NCI-H2196 (cell line): ENCODE measurements around the gene DEFB116.
"Not testable (repeated sequence)": the region's sequence is repeated elsewhere in the genome, so short reads cannot be mapped to it uniquely, and the experiment has no call there.

Source experiments
- DNase-seq: peaks from one replicate; lab custom pipeline; 2025; ENCODE audit not compliant: unreplicated experiment; lab: John Stamatoyannopoulos, UW

The DEFB116 gene, protein sequence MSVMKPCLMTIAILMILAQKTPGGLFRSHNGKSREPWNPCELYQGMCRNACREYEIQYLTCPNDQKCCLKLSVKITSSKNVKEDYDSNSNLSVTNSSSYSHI

DNA sequence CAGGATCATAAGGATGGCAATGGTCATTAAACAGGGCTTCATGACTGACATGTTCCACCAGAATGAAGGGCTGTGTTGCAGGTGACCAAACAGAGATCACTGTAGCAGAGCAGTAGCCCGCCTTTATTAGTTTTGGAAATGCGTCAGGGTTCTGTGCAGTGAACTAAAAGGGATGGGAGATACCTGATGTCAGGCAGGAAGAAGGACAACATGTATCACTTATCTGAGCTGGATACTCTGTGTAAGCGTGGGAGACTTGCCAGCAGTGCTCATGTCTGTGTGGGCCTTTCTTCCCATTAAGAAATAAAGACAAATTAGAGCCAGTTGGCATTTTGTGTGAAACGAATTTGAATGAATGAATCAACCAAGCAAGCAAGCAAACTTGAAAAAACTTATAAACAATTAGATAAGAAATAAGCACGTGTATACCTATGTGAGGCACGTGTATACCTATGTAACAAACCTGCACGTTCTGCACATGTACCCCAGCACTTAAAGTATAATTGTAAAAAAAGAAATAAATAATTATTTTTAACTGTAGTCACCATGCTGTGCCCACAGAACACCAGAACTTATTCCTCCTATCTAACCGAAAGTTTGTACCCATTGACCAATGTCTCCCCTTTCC is at the start of gene DEFB116:
DEFB116 (minus strand) TSS at position 51 of the 628 bp plus-strand sequence; CDS start at position 51, 0 bp downstream.
- no peak for DNase-seq

DNA sequence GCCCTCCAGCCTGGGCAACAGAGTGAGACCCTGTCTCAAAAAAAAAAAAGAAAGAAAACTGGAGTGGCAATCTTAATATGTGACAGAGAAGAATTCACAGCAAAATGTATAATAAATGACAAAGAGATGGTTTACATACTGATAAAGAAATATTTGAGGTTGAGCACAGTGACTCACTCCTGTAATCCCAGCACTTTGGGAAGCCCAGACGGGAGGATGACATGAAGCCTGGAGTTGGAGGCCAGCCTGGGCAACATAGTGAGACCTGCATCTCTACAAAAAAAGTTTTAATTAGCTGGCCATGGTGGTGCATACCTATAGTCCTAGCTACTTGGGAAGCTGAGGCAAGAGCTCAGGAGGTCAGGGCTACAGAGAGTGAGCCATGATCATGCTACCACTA is 47.6 kb upstream of the DEFB116 start:
- DNase-seq: no peak

DNA sequence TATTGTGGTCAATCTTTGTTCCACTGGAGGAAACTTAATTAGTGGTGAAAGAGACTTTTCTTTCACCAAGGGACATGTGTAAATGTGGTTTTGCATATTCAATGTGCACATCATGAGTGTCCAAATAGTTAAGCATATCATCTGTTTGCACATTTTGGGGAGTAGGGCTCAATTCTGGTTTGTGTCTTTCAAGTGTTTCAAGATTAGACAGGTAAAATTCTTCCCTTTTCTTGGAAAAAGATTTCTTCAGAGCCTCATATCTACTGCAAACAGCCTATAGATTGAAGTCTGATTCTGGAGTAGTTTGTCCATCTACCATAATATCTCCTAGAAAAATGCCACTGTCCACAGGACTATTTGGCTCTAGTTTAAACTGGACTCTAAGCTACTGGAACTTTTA is 33.1 kb upstream of the DEFB116 start:
- DNase-seq: no peak

DNA sequence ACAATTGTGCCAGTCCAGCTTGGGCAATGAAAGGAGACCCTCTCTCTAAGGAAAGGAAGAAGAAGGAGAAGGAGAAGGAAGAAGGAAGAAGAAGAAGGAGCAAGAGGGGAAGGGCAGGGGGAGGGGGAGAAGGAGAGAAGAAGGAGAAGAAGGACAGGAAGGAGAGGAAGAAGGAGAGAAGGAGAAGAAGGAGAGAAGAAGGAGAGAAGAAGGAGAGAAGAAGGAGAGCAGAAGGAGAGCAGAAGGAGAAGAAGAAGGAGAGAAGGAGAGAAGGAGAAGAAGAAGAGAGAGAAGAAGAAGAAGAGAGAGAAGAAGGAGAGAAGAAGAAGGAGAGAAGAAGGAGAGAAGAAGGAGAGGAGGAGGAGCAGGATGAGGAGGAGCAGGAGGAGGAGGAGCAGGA is 22.5 kb upstream of the DEFB116 start:
- DNase-seq: no peak

DNA sequence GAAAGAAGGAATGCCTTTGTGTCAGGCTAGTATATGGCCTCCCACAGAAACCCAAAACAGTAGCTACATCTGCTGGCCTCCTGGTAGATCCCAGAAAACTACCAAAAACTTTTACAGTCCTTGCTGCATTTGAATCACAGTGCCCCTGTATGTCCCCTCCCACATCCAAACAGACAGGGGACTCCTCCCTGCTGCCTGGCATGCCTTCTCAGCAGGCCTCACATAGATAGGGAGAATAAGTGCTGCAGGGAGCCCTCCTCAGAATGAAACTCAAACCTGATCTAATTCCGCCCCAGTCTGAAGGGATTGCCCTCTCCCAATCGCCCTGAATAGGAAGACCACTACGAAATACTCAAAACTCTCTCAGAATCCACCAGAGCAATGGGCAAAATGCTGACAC is 14.1 kb upstream of the DEFB116 start:
- no peak for DNase-seq

DNA sequence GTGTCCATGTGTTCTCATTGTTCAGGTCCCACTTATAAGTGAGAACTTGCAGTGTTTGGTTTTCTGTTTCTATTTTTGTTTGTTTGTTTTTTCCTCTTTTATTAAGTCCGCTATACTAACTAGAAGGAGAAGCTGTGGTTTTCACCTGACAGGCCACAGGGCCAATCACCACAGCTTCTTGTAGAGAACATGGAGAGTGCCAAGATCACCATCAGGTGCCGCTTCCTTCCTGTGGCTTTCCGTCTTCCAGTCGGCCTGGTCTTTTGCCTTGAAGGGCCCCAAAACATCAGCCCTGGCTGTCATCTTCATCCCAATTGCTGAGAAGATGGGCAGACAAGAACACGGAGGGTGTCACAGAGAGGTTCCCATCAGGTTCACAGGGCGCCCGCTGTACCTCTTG is 23.4 kb downstream of the DEFB116 start:
- not testable (repeated sequence) for DNase-seq

DNA sequence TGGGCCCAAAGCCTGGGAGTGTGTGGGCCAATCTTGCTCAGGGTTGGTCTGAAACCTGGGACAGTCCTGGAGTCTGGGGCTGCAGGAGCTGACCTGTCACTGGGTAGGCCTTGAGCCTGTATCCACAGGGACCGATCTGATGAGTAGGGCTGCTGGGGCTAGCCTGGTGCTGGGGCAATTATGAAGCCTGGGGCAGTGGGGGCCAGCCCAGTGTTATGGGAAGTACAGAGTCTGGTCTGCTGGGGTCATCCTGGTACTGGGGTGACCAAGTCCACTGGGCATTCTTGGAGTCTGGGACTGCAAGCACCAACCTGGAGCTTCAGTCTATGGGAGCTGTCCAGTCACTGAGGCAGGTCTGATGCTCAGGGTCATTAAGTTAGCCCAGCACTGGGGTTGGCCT is 30.2 kb downstream of the DEFB116 start:
- DNase-seq: no peak

DNA sequence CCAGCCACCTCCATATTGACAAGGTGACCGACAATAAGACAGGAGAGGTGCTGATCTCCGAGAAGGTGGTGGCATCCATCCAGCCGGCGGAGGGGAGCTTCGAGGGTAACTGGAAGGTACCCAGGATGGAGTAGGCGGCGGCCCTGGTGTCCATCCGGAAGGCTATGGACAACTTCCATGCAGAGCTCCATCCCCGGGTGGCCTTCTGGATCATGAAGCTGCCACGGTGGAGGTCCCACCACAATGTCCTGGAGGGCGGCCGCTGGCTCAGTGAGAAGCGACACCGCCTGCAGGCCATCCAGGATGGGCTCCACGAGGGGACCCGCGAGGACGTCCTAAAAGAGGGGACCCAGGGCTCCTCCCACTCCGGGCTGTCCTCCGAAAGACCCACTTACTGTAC is 33.9 kb downstream of the DEFB116 start:
- no peak for DNase-seq

DNA sequence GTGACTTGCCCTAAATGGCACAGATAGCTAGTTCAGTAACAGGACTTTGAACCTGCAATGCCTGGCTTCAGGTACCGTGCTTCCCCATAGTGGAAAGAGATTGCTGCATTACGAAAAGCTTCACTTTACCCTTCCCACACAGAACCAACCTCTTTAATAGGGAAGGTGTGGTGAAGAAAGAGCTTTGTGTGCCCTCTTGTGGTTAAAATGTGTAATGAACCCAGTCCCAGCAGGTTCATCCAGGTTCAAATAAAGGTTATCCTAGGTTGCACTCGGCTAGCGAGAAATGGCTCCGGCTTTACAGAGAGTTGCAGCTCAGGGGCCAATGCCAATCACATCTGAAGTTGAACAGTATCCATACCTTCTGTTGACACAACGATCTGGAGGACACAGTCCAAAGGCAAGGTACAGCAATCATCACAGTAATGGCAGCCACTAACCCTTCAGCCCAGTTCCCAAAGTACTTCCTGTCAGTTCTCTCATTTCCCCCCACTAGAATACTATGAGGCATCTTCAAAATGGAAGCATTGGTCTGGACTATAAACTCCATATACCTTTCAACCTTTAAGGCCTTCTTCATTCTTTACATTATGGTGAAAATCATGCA is 48.0 kb downstream of the DEFB116 start:
- peak; percentile 12 for DNase-seq

DNA sequence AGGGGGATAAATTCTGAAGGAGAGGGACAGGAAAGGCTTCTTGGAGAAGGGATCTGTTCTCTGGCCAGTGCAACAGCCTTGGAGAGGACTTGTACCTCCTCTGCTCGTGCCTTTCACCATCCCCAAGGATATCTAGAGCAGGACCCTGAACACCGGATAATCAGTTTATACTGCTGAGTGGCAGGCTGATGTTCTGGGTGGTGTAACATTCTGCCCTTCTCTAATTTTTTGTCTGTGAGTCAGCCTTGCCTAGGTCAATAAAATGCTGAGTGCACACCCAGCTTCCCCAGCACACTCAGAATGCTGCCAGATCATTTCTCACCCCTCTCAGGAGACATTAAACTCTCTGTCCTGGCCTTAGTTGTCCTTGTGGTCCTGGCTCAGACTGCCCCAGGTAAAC is 51.0 kb downstream of the DEFB116 start, which contains the start of gene DEFB115:
DEFB115 (plus strand) TSS at position 301 of the 400 bp plus-strand sequence; CDS start at position 301, 0 bp downstream.
- no peak for DNase-seq

DNA sequence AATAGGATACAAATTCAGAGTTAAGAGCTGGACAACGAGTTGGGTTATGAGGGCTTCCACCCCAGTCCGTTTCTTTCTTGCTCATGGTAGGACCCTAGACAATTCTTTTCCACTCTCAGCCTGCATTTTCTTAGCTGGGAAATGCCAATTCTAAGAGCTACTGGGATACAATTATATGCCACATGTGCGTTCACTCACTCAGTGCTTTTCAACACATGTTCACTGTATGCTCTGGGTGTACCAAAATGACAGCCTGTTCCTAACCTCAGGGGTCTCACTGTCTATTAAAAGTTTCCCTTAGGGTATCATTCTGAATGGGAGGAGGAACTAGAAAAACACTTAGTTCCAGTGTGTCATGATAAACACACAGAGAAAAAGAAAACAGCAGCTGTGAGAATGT is 51.4 kb downstream of the DEFB116 start:
- DNase-seq: no peak
